ENCODE results near the gene ATAD3C.
A peak's percentile ranks its signal among the peaks of the same experiment; 100 is the strongest.
"Not testable (repeated sequence)": the region's sequence is repeated elsewhere in the genome, so short reads cannot be mapped to it uniquely, and the experiment has no call there.

Gene ATAD3C

GRCh38 chr1:1449099-1449739, at the start of gene ATAD3C:
TSS of gene ATAD3C (plus strand) at chr1:1449689. CDS start at chr1:1450684, 995 bp downstream.
- Histone ChIP-seq H3K4me3 (ENCODE audit: low read depth, low read length) (no peak within 1 kb of the TSS), H3K9me3 (ENCODE audit: control insufficient read depth, insufficient read depth, low read length) (no peaks in the 10 kb centered on the region), H3K27ac (ENCODE audit: low read depth, low read length) (no peak within 1 kb of the TSS), H3K36me3 (ENCODE audit: control insufficient read depth, insufficient read depth, low read length) (no peaks in the 10 kb centered on the region), H3K4me1 (ENCODE audit: control insufficient read depth, insufficient read depth, low read length) (no peaks in the 10 kb centered on the region), H3K9ac (ENCODE audit: low read depth, low read length) (no peak within 1 kb of the TSS), H3K27me3 (ENCODE audit: control insufficient read depth, insufficient read depth, low read length) (no peaks in the 10 kb centered on the region)

GRCh38 chr1:1399872-1400575, 49.5 kb upstream of the ATAD3C start:
- no peaks in the 10 kb centered on the region for H3K27me3 ChIP-seq (ENCODE audit: control insufficient read depth, insufficient read depth, low read length)

DNA sequence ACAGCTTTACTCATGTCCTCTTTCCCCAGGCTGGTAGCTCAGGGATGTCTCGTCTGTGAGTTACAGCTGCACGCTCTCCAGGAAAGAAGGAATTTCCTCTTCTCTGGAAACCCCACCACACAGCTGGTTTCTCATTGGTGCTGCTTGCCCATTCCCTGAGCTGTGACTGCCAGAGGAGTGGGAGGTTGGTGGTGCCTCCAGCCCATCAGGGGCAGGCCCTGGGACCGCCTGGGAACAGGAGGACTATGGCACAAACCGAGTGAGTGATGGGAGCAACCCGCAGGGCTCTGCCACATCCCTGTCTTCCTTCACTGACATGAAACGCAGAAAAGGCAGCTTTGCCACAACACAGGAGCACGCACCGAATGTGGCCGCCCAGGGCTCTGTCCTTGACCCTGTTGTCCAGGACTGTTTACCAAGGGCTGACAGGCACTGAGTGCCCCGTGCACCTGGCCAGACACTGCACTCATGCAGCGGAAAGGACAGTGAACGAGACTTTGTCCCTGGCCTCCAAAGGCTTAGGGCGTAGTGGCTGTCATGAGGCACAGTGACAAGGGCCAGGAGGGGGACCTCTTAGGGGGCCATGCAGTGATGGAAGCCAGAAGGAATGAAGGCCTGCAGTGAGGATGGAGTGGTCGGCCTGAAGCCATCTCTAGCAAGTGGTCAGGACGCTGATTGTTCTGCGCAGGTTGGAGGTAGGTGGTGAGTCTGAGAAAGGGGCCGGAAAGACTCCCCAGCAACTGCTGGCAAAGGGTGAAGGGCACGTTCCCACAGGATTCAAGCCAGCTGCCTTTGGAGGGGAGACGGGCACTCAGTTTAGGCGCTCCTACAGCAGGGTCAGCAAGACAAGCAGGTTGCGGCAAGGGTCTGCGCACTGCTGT, 48.7 kb upstream of the ATAD3C start:
- Histone ChIP-seq H3K9me3 (ENCODE audit: control insufficient read depth, insufficient read depth, low read length) (no peaks in the 10 kb centered on the region), H3K9ac (ENCODE audit: low read depth, low read length) (peak overlapping the region; percentile 87; the same call in 1 of the 2 replicates), H3K4me1 (ENCODE audit: control insufficient read depth, insufficient read depth, low read length) (peaks cover 7% of the 10 kb centered on the region), H3K27ac (ENCODE audit: low read depth, low read length) (peak overlapping the region; percentile 29), H3K27me3 (ENCODE audit: control insufficient read depth, insufficient read depth, low read length) (no peaks in the 10 kb centered on the region), H3K36me3 (ENCODE audit: control insufficient read depth, insufficient read depth, low read length) (peaks cover 69% of the 10 kb centered on the region), H3K4me3 (ENCODE audit: low read depth, low read length) (peak overlapping the region; percentile 84)

More at GRCh38 chr1:1399872-1400575, 49.5 kb upstream of the ATAD3C start:
- Histone ChIP-seq H3K27ac (ENCODE audit: low read depth, low read length) (peak overlapping the region; percentile 88), H3K4me3 (ENCODE audit: low read depth, low read length) (peak overlapping the region; percentile 84), H3K9ac (ENCODE audit: low read depth, low read length) (peak overlapping the region; percentile 87), H3K4me1 (ENCODE audit: control insufficient read depth, insufficient read depth, low read length) (peaks cover 7% of the 10 kb centered on the region), H3K36me3 (ENCODE audit: control insufficient read depth, insufficient read depth, low read length) (peaks cover 69% of the 10 kb centered on the region), H3K9me3 (ENCODE audit: control insufficient read depth, insufficient read depth, low read length) (no peaks in the 10 kb centered on the region)

DNA sequence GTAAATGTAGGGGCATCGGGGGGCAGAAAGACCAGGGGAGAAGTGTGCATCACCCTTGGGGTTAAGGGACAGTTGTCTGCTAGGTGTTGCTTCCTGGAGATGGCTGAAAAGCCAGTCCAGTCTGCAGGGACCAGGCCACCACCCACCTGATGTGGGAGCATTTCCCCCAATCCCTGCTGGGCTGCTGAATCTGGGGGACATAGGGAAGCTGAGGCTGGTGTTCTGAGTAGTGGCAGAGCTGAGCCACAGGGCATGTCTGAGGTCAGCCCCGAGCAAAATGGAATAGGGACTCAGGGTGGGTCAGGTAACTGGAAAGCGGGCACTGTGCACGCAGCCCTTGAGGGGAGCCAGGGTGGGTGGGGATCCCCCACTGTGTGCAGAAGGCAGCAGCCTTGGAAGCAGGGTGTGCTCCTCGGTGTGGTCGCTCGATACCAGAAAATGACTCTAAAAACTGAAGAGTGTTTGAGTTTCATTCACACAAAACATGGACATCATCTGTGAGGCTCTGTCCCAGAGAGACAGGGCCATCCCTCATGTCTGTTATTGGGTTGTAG, 48.0 kb upstream of the ATAD3C start:
- peaks cover 7% of the 10 kb centered on the region for H3K4me1 ChIP-seq (ENCODE audit: control insufficient read depth, insufficient read depth, low read length)
- no peak overlapping the region for H3K27ac ChIP-seq (ENCODE audit: low read depth, low read length)

DNA sequence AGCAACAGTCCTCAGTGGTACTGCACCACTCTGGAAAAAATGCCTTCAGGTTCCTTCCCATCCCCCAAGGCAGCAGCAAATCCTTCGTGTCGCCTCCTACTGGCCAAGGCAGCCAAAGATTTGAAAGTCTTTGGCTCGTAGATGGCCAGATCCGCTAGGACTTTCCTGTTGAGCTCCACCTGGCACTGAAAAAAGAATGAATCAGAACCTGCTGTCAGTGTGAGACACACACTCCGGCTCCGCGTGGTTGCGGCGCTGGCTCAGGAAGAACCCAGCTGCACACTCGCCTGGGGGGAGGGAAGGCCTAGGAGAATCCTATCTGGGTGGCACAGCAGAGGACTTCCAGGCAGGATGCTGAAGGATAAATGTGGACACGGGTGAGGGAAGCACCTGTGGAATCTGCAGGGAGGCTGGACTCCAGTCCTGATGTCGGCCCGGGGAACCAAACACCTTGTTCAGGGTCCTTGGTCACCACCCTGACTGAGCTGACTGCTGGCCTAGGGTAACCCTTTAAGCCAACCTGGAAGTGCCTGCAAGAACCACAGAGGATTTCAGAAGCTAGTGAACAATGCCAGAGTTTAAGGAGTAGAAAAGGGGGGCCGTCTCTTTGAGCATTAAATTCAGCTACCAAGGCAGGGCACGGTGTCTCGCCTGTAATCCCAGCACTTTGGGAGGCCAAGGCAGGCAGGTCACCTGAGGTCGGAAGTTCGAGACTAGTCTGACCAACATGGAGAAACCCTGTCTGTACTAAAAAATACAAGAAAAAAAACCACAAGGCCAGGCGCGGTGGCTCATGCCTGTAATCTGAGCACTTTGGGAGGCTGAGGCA, 47.2 kb upstream of the ATAD3C start:
- no peak overlapping the region for H3K9ac ChIP-seq (ENCODE audit: low read depth, low read length)
- no peaks in the 10 kb centered on the region for H3K9me3 ChIP-seq (ENCODE audit: control insufficient read depth, insufficient read depth, low read length)
- H3K27me3 ChIP-seq (ENCODE audit: control insufficient read depth, insufficient read depth, low read length), result no peaks in the 10 kb centered on the region
- peak overlapping the region; percentile 30 for H3K27ac ChIP-seq (ENCODE audit: low read depth, low read length)
- peaks cover 7% of the 10 kb centered on the region for H3K4me1 ChIP-seq (ENCODE audit: control insufficient read depth, insufficient read depth, low read length)
- no peak overlapping the region for H3K4me3 ChIP-seq (ENCODE audit: low read depth, low read length)
- H3K36me3 ChIP-seq (ENCODE audit: control insufficient read depth, insufficient read depth, low read length), result peaks cover 64% of the 10 kb centered on the region

More for the DNA sequence above, 48.0 kb upstream of the ATAD3C start:
- H3K27me3 ChIP-seq (ENCODE audit: control insufficient read depth, insufficient read depth, low read length), result no peaks in the 10 kb centered on the region
- H3K36me3 ChIP-seq (ENCODE audit: control insufficient read depth, insufficient read depth, low read length), result peaks cover 69% of the 10 kb centered on the region
- H3K9ac ChIP-seq (ENCODE audit: low read depth, low read length), result no peak overlapping the region
- H3K4me3 ChIP-seq (ENCODE audit: low read depth, low read length), result no peak overlapping the region
- H3K9me3 ChIP-seq (ENCODE audit: control insufficient read depth, insufficient read depth, low read length), result no peaks in the 10 kb centered on the region

DNA sequence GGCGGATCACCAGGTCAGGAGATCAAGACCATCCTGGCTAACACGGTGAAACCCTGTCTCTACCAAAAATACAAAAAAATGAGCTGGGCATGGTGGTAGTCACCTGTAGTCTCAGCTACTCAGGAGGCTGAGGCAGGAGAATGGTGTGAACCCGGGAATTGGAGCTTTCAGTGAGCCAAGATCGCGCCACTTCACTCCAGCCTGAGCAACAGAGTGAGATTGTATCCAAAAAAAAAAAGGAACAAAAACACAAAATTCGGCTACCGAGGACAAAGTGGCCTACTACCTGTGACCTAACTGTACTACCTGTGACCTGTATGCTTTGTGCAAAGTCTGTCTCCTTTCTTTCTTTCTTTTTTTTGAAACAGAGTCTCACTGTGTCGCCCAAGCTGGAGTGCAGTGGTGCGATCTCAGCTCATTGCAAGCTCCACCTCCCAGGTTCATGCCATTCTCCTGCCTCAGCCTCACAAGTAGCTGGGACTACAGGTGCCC, 46.5 kb upstream of the ATAD3C start:
- H3K9me3 ChIP-seq (ENCODE audit: control insufficient read depth, insufficient read depth, low read length); H3K27ac ChIP-seq (ENCODE audit: low read depth, low read length); H3K27me3 ChIP-seq (ENCODE audit: control insufficient read depth, insufficient read depth, low read length); H3K4me3 ChIP-seq (ENCODE audit: low read depth, low read length); H3K9ac ChIP-seq (ENCODE audit: low read depth, low read length); H3K4me1 ChIP-seq (ENCODE audit: control insufficient read depth, insufficient read depth, low read length): not testable (repeated sequence)
- H3K36me3 ChIP-seq (ENCODE audit: control insufficient read depth, insufficient read depth, low read length), result peaks cover 58% of the 10 kb centered on the region

DNA sequence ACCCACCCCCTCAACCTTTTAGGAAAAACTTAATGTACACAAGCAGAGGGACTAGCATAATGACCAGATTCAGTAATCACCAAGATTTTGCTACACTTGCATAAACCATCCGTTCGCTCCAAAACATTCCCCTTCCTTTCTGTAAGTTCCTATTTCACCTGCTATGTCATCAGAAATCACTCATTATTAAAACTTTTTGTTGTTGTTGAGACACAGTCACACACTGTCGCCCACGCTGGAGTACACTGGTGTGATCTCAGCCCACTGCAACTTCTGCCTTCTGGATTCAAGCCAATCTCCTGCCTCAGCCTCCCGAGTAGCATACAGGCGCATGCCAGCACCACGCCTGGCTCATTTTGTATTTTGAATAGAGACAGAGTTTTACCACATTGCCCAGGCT, 45.8 kb upstream of the ATAD3C start:
- Histone ChIP-seq H3K9me3 (ENCODE audit: control insufficient read depth, insufficient read depth, low read length) (no peaks in the 10 kb centered on the region), H3K4me3 (ENCODE audit: low read depth, low read length) (no peak overlapping the region), H3K27ac (ENCODE audit: low read depth, low read length) (no peak overlapping the region), H3K36me3 (ENCODE audit: control insufficient read depth, insufficient read depth, low read length) (peaks cover 59% of the 10 kb centered on the region), H3K9ac (ENCODE audit: low read depth, low read length) (no peak overlapping the region), H3K4me1 (ENCODE audit: control insufficient read depth, insufficient read depth, low read length) (peaks cover 4% of the 10 kb centered on the region; the same call in 1 of the 2 replicates), H3K27me3 (ENCODE audit: control insufficient read depth, insufficient read depth, low read length) (no peaks in the 10 kb centered on the region)

GRCh38 chr1:1406101-1406820, 43.2 kb upstream of the ATAD3C start:
- Histone ChIP-seq H3K27ac (ENCODE audit: low read depth, low read length) (peak overlapping the region; percentile 95), H3K36me3 (ENCODE audit: control insufficient read depth, insufficient read depth, low read length) (peaks cover 50% of the 10 kb centered on the region), H3K4me1 (ENCODE audit: control insufficient read depth, insufficient read depth, low read length) (peaks cover 22% of the 10 kb centered on the region), H3K4me3 (ENCODE audit: low read depth, low read length) (peak overlapping the region; percentile 89), H3K9ac (ENCODE audit: low read depth, low read length) (peak overlapping the region; percentile 90), H3K27me3 (ENCODE audit: control insufficient read depth, insufficient read depth, low read length) (no peaks in the 10 kb centered on the region), H3K9me3 (ENCODE audit: control insufficient read depth, insufficient read depth, low read length) (no peaks in the 10 kb centered on the region)

- peaks cover 43% of the 10 kb centered on the region for H3K36me3 ChIP-seq (ENCODE audit: control insufficient read depth, insufficient read depth, low read length)
- H3K4me3 ChIP-seq (ENCODE audit: low read depth, low read length), result peak within 1 kb of the TSS; percentile 89
- no peaks in the 10 kb centered on the region for H3K9me3 ChIP-seq (ENCODE audit: control insufficient read depth, insufficient read depth, low read length)
- H3K4me1 ChIP-seq (ENCODE audit: control insufficient read depth, insufficient read depth, low read length), result peaks cover 26% of the 10 kb centered on the region
- H3K27ac ChIP-seq (ENCODE audit: low read depth, low read length), result peak within 1 kb of the TSS; percentile 95
- peak within 1 kb of the TSS; percentile 90 for H3K9ac ChIP-seq (ENCODE audit: low read depth, low read length)
- no peaks in the 10 kb centered on the region for H3K27me3 ChIP-seq (ENCODE audit: control insufficient read depth, insufficient read depth, low read length)
Observed at GRCh38 chr1:1406821-1407635, 42.5 kb upstream of the ATAD3C start, which contains the start of gene MRPL20. TSS of gene MRPL20 (minus strand) at chr1:1407293. CDS start at chr1:1407217, 76 bp downstream.
